Medulla oblongata (tissue), 1 donor: Measurements from ENCODE around the gene VAC14.

Experiments
- DNase-seq: peaks from one replicate; pipeline ENCODE4 v3.0.0-alpha.2; 2015; ENCODE audit errors: extremely low spot score

Gene VAC14

GRCh38 chr16:70708366-70709246 lies 92.4 kb downstream of the VAC14 start:
- DNase-seq: no peak

- DNase-seq: no peak
These were observed 94.0 kb downstream of the VAC14 start for GRCh38 chr16:70706948-70707465.

- no peak for DNase-seq
These were observed 95.9 kb downstream of the VAC14 start for GRCh38 chr16:70705056-70705455.

- no peak for DNase-seq
These were observed 96.4 kb downstream of the VAC14 start for GRCh38 chr16:70704586-70704985.

- no peak for DNase-seq
These were observed 97.0 kb downstream of the VAC14 start for GRCh38 chr16:70703835-70704381.

- DNase-seq: no peak
These were observed 97.7 kb downstream of the VAC14 start for GRCh38 chr16:70703041-70703834.

- no peak for DNase-seq
These were observed 98.3 kb downstream of the VAC14 start for GRCh38 chr16:70702624-70703023.

- no peak for DNase-seq
These were observed 99.0 kb downstream of the VAC14 start for GRCh38 chr16:70701998-70702397.

GRCh38 chr16:70701596-70701995 lies 99.4 kb downstream of the VAC14 start:
- DNase-seq: no peak

- DNase-seq: no peak
These were observed 99.9 kb downstream of the VAC14 start for GRCh38 chr16:70701036-70701435.

GRCh38 chr16:70700101-70701020 lies 100.6 kb downstream of the VAC14 start:
- peak; percentile 93 for DNase-seq

- no peak for DNase-seq
These were observed 101.3 kb downstream of the VAC14 start for GRCh38 chr16:70699696-70700095.

GRCh38 chr16:70698901-70699300 lies 102.1 kb downstream of the VAC14 start:
- DNase-seq: no peak

- DNase-seq: no peak
These were observed 103.3 kb downstream of the VAC14 start for GRCh38 chr16:70697594-70698170.

GRCh38 chr16:70696952-70697593 lies 103.9 kb downstream of the VAC14 start:
- DNase-seq: no peak

GRCh38 chr16:70696355-70696754 lies 104.6 kb downstream of the VAC14 start:
- no peak for DNase-seq

- no peak for DNase-seq
These were observed 105.5 kb downstream of the VAC14 start for GRCh38 chr16:70695331-70696070.

GRCh38 chr16:70694868-70695218 lies 106.1 kb downstream of the VAC14 start:
- DNase-seq: no peak

- no peak for DNase-seq
These were observed 106.7 kb downstream of the VAC14 start for GRCh38 chr16:70694088-70694867.
